Epithelial cell of proximal tubule (primary cell): Measurements from ENCODE around the gene GAB2. TPM values are rescaled to one million over a fixed set of nuclear protein-coding genes. Genes with fewer than 3 reads are reported as not detected.

ENCODE experiments used
- DNase-seq: peaks from one replicate; pipeline ENCODE4 v3.0.0-alpha.2; 2011; ENCODE audit warnings: low read depth
- H3K4me3 ChIP-seq: 2 replicates; pipeline ENCODE4 v1.5.1; 2011; ENCODE audit warnings: low read depth, mild to moderate bottlenecking, low read length
- total RNA-seq: library from RNA; depleted of rRNA; stranded (reverse); fragments of >200 nt; gene quantifications from 2 replicates; pipeline ENCODE4 v1.2.3, GENCODE V29; 2015
- TF ChIP-seq, protein P1 (sequence below): conservative IDR thresholded peaks from 2 replicates; pipeline ENCODE4 v1.5.1; 2012; ENCODE audit warnings: low read depth, mild to moderate bottlenecking, low read length

GAB2 gene
- total RNA-seq, 1 donor from 2014 or later = 15.0 TPM

DNA sequence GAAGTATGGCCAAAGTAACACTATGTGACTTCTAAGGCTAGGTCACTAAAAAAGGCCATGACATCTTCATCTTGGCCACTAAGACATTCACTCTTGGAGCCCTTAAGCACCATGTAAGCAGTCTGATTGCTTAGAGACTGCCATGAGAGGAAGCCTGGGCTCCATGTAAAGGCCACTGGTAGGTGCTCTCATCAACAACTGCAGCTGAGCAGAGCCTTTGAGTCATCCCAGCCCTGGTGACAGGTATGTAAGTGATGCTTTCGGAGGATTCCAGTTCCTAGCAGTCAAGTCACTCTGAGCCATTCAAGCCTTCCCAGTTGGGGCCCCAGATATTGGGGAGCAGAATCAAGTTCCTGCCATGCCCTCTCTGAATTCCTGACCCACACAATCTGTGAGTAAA lies 26.2 kb downstream of the GAB2 start:
- no peak for DNase-seq
- TF ChIP-seq, protein P1, sequence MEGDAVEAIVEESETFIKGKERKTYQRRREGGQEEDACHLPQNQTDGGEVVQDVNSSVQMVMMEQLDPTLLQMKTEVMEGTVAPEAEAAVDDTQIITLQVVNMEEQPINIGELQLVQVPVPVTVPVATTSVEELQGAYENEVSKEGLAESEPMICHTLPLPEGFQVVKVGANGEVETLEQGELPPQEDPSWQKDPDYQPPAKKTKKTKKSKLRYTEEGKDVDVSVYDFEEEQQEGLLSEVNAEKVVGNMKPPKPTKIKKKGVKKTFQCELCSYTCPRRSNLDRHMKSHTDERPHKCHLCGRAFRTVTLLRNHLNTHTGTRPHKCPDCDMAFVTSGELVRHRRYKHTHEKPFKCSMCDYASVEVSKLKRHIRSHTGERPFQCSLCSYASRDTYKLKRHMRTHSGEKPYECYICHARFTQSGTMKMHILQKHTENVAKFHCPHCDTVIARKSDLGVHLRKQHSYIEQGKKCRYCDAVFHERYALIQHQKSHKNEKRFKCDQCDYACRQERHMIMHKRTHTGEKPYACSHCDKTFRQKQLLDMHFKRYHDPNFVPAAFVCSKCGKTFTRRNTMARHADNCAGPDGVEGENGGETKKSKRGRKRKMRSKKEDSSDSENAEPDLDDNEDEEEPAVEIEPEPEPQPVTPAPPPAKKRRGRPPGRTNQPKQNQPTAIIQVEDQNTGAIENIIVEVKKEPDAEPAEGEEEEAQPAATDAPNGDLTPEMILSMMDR = no peak
- H3K4me3 ChIP-seq = no peak overlapping the region

DNA sequence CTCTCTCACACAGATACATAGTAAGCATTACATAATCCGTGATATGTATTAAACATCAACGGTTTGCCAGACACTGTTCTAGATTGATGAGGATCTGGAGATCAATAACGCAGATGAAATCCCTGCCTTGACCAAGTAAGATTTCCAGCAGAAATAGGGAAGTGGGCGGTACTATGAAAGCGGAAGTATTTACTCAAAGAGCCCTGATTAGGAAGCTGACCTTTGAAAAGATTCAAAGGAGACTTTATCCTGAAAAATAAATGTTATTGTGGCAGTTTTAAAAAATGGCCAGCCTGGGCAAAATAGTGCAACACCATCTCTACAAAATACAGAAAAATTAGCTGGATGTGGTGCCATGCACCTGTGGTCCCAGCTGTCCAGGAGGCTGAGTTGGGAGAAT lies 26.8 kb downstream of the GAB2 start:
- TF ChIP-seq, protein P1 = no peak
- DNase-seq = no peak
- no peak overlapping the region for H3K4me3 ChIP-seq

DNA sequence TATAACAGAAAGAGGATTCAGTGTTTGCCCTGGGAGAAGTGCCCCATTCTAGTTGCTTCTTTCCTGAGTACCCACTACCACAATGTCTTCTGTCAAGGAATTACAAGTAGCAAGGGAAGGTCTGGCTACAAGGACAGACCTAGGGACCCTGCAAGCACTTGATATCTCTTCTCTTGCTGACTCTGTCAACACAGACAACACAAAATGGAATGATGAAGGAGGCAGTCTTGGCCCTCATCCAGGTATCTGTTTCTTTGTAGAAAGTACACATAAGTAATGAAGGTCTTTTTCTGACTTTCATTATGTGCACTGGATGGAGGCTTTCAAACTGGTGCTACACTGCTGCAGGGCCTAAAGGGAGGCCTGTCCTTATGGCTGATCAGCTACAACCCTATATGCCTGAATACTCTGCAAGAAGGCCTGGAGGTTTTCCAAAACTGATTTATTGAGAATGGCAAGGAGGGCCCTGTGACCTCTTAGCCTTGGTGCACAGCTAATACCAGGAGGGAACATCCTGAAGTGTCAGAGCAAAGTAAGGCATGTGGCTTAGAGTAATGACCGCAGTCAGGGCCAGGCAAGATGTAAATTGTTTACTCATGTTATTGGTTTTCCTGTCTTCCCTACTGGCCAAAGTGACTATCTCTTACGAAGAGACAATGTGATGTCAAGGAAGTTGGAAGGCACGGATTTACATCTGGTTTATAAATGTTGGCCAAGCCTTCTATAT lies 31.2 kb downstream of the GAB2 start:
- DNase-seq = no peak
- TF ChIP-seq, protein P1 = no peak
- no peak overlapping the region for H3K4me3 ChIP-seq

DNA sequence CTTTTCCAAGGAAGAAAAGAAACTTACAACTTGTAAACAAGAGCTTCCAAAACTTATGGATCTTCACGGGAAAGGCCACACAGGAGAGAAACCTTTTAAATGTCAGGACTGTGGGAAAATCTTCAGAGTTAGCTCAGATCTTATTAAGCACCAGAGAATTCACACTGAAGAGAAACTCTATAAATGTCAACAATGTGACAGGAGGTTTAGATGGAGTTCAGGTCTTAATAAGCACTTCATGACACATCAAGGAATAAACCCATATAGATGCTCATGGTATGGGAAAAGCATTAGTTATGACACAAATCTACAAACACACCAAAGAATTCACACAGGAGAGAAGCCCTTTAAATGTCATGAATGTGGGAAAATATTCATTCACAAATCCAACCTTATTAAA lies 32.4 kb downstream of the GAB2 start:
- no peak overlapping the region for H3K4me3 ChIP-seq
- no peak for DNase-seq
- TF ChIP-seq, protein P1 = no peak

DNA sequence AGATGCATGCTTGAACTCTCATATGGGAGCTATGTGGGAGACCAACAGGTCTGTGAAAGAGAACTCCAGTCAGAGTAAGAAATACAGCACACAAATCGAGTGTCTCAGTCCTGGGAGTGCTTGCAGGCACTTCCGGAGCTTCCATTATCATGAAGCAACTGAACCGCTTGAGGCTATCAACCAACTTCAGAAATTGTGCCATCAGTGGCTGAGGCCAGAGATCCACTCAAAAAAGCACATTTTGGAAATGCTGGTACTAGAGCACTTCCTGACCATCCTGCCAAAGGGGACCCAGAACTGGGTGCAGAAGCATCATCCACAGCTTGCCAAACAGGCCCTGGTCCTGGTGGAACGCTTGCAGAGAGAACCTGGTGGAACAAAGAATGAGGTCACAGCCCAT lies 33.4 kb downstream of the GAB2 start:
- TF ChIP-seq, protein P1 = no peak
- no peak overlapping the region for H3K4me3 ChIP-seq
- no peak for DNase-seq

DNA sequence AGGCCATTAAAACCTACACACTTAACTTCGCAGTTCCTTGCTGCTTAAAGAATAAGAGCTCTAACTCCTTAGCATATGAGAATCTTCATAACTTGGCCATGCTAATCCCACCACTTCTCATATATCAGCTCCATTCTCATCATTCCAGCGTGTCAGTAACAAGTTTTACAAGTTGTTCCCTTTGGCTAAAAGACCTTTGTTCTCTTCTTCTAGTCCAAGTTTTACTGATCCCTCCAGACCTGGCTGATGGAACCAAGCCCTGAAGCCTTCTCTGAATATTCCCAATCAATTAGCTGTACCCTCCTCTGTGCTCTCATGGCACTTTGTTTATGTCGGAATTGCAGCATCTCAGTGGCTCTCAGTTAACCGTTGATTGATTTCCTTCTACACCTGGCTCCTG lies 35.8 kb downstream of the GAB2 start:
- no peak overlapping the region for H3K4me3 ChIP-seq
- no peak for DNase-seq
- TF ChIP-seq, protein P1 = no peak

DNA sequence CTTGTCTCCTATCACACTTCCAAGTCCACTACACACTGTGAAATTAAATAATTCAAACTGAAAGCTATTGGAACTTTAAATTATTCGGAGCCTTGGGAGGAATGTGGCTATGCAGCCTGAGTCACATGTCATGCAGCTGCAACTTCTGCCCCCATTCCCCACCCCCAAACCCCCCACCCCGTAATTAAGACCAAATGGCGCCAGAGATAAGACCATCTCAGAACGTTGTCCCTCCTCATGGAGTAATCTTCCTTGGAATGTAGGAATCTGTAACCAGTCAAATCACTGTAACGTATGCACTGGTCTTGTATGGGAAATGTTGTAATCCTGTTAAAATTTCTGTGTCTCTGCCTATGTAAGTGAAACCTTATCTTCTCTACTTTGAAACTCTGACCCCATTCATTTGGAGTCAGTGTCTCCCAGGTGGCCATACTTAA lies 37.0 kb downstream of the GAB2 start:
- TF ChIP-seq, protein P1 = no peak
- no peak overlapping the region for H3K4me3 ChIP-seq
- no peak for DNase-seq
